OCI-LY7 (cell line): Measurements from ENCODE around the gene ST14. TPM values are rescaled to one million over a fixed set of nuclear protein-coding genes. Genes with fewer than 3 reads are reported as not detected.

Source experiments
- BruUV-seq: library from RNA; stranded (reverse); fragments of 400-500 nt; replicated peaks from 2 replicates; lab custom pipeline; 2021; lab: Mats Ljungman, UMichigan
- CTCF ChIA-PET: fragments of 300-600 bp; sonication (Branson Sonifier 250); formaldehyde crosslinking; loops from one replicate; lab custom pipeline; 2022; ENCODE audit warnings: antibody characterized with exemption; ENCODE audit not compliant: unreplicated experiment; lab: Charles Lee
- POLR2A ChIA-PET: fragments of 300-600 bp; sonication (Branson Sonifier 250); formaldehyde crosslinking; loops from one replicate; lab custom pipeline; 2022; ENCODE audit warnings: antibody characterized with exemption; lab: Charles Lee
- DNase-seq: peaks from one replicate; pipeline ENCODE4 v3.0.0-alpha.2; 2015; ENCODE audit warnings: low spot score
- H2AFZ ChIP-seq: fragments of 200-600 bp; sonication (generic), shearing (Covaris generic); 2 replicates; pipeline ENCODE4 v1.6.1; 2014; ENCODE audit warnings: mild to moderate bottlenecking, antibody characterized with exemption, low read length, moderate library complexity
- H3K27ac ChIP-seq: fragments of 200-600 bp; sonication (generic); 2 replicates; pipeline ENCODE4 v1.5.1; 2014; ENCODE audit warnings: mixed run types, low read depth, mild to moderate bottlenecking, moderate library complexity, low read length, inconsistent platforms; ENCODE audit not compliant: poor library complexity, severe bottlenecking
- H3K36me3 ChIP-seq: fragments of 200-600 bp; sonication (generic); 2 replicates; pipeline ENCODE4 v1.6.1; 2014; ENCODE audit warnings: mild to moderate bottlenecking, antibody characterized with exemption, low read length, moderate library complexity, mixed read lengths; ENCODE audit not compliant: insufficient read depth
- H3K4me1 ChIP-seq: fragments of 200-600 bp; sonication (generic); 2 replicates; pipeline ENCODE4 v1.5.1; 2014; ENCODE audit warnings: mild to moderate bottlenecking, low read length; ENCODE audit not compliant: insufficient read depth, poor library complexity, severe bottlenecking
- H3K4me2 ChIP-seq: fragments of 200-600 bp; sonication (generic); 2 replicates; pipeline ENCODE4 v1.6.1; 2014; ENCODE audit warnings: mild to moderate bottlenecking, low read length
- H3K4me3 ChIP-seq: fragments of 200-600 bp; sonication (generic); 2 replicates; pipeline ENCODE4 v1.5.1; 2014; ENCODE audit warnings: mild to moderate bottlenecking, low read depth, low read length; ENCODE audit not compliant: poor library complexity, severe bottlenecking
- H3K79me2 ChIP-seq: fragments of 200-600 bp; sonication (generic); 2 replicates; pipeline ENCODE4 v1.6.1; 2016; ENCODE audit warnings: low read depth, mild to moderate bottlenecking, low read length, moderate library complexity, mixed read lengths; ENCODE audit not compliant: insufficient read depth
- H3K9me2 ChIP-seq: fragments of 200-600 bp; sonication (generic); 2 replicates; pipeline ENCODE4 v1.6.1; 2016; ENCODE audit warnings: mild to moderate bottlenecking, low read length, mixed read lengths; ENCODE audit not compliant: insufficient read depth
- H3K9me3 ChIP-seq: fragments of 200-600 bp; sonication (generic); 2 replicates; pipeline ENCODE4 v1.6.1; 2014; ENCODE audit warnings: mild to moderate bottlenecking, mixed run types, low read length, mixed read lengths
- H4K20me1 ChIP-seq: fragments of 200-600 bp; sonication (generic); 2 replicates; pipeline ENCODE4 v1.6.1; 2014; ENCODE audit warnings: mild to moderate bottlenecking, antibody characterized with exemption, low read length, moderate library complexity, mixed read lengths; ENCODE audit not compliant: insufficient read depth
- CTCF ChIP-seq: fragments of 200-600 bp; sonication (generic); conservative IDR thresholded peaks from 2 replicates; pipeline ENCODE4 v1.5.1; 2014; ENCODE audit warnings: mild to moderate bottlenecking, antibody characterized with exemption, low read length, moderate library complexity, mixed read lengths
- EZH2phosphoT487 ChIP-seq: fragments of 200-600 bp; sonication (generic); IDR thresholded peaks from 2 replicates; pipeline ENCODE4 v1.6.1; 2018; ENCODE audit warnings: low read depth, borderline replicate concordance, mild to moderate bottlenecking, mixed run types, antibody characterized with exemption, low read length, moderate library complexity, mixed read lengths
- intact Hi-C: fragments of 100-400 bp; cut with micrococcal nuclease; formaldehyde crosslinking; loops from one replicate; pipeline ENCODE4 v1.10.0; 2022; ENCODE audit not compliant: unreplicated experiment
- total RNA-seq, 2 experiments: library from RNA; depleted of rRNA in 1 of 2; stranded (reverse); fragments of >200 nt in 1 of 2; shearing (Covaris generic) in 1 of 2; gene quantifications; 2 replicates each; pipeline ENCODE4 v1.2.3, GENCODE V29; 2014 to 2022

ST14 gene
- total RNA-seq, 2 experiments from 2014 or later, result 98.0 to 135 TPM

- Histone ChIP-seq H3K4me2 (no peak overlapping the region), H3K79me2 (no peaks in the 10 kb centered on the region), H2AFZ (no peak overlapping the region), H4K20me1 (no peaks in the 10 kb centered on the region), H3K27ac (peak overlapping the region; percentile 67), H3K9me2 (no peaks in the 10 kb centered on the region), H3K36me3 (peaks cover 77% of the 10 kb centered on the region), H3K4me3 (no peak overlapping the region), H3K4me1 (peaks cover 34% of the 10 kb centered on the region), H3K9me3 (no peaks in the 10 kb centered on the region)
- POLR2A ChIA-PET, result interaction anchor here (0.5 to 1.4 kb wide), 12 partner anchors 9 to 168 kb away, joined by 3 to 7 read pairs (median 3); no protein-coding TSS in a partner anchor
- no peak for DNase-seq
- BruUV-seq, result no TSS peak
- no peak for TF ChIP-seq EZH2phosphoT487
- no peak for TF ChIP-seq CTCF
- intact Hi-C loops, result loop anchor here (5.0 kb wide), 1 partner anchor 37 kb away; no protein-coding TSS in a partner anchor
- CTCF ChIA-PET, result interaction anchor here (1.1 to 1.4 kb wide), 3 partner anchors 13 to 20 kb away, joined by 3 to 4 read pairs (median 3); no protein-coding TSS in a partner anchor
Measured at GRCh38 chr11:130145311-130145812, 14.2 kb upstream of the ST14 start.

GRCh38 chr11:130145975-130146776 is 13.4 kb upstream of the ST14 start:
- H3K9me3 ChIP-seq, result no peaks in the 10 kb centered on the region
- intact Hi-C loops, result loop anchor here (5.0 kb wide), 1 partner anchor 36 kb away; no protein-coding TSS in a partner anchor
- H4K20me1 ChIP-seq, result no peaks in the 10 kb centered on the region
- peak overlapping the region; percentile 47 for H3K4me2 ChIP-seq
- POLR2A ChIA-PET, result interaction anchor here (0.6 to 1.4 kb wide), 12 partner anchors 10 to 252 kb away, joined by 3 to 7 read pairs (median 3); no protein-coding TSS in a partner anchor
- H3K36me3 ChIP-seq, result peaks cover 71% of the 10 kb centered on the region
- H3K4me1 ChIP-seq, result peaks cover 42% of the 10 kb centered on the region
- peak overlapping the region; percentile 67 for H3K27ac ChIP-seq
- no peak overlapping the region for H2AFZ ChIP-seq
- H3K79me2 ChIP-seq, result no peaks in the 10 kb centered on the region
- H3K4me3 ChIP-seq, result no peak overlapping the region
- CTCF ChIA-PET, result interaction anchor here (0.8 to 1.4 kb wide), 4 partner anchors 14 to 173 kb away, joined by 3 to 4 read pairs (median 4); no protein-coding TSS in a partner anchor
- no TSS peak for BruUV-seq
- TF ChIP-seq EZH2phosphoT487 (no peak), CTCF (peak; percentile 64)
- no peak for DNase-seq
- H3K9me2 ChIP-seq, result no peaks in the 10 kb centered on the region
